A673 (cell line): ENCODE measurements around the gene TBX21. TPM values are rescaled to one million over a fixed set of nuclear protein-coding genes. Genes with fewer than 3 reads are reported as not detected.
A peak's percentile ranks its signal among the peaks of the same experiment; 100 is the strongest.

ENCODE experiments used
- Bru-seq: library from RNA; stranded (reverse); fragments of 400-500 nt; gene quantifications from one replicate; lab custom pipeline; 2021; lab: Mats Ljungman, UMichigan
- BruChase-seq, 2 experiments: library from RNA; stranded (reverse); fragments of 400-500 nt; gene quantifications; one replicate each; lab custom pipeline; 2021; lab: Mats Ljungman, UMichigan
- BruUV-seq: library from RNA; stranded (reverse); fragments of 400-500 nt; replicated peaks from 2 replicates; lab custom pipeline; 2021; lab: Mats Ljungman, UMichigan
- CTCF ChIA-PET: fragments of 300-600 bp; sonication (Branson Sonifier 250); formaldehyde crosslinking; loops from one replicate; lab custom pipeline; 2022; ENCODE audit warnings: antibody characterized with exemption; lab: Charles Lee
- POLR2A ChIA-PET: fragments of 300-600 bp; sonication (Branson Sonifier 250); formaldehyde crosslinking; loops from one replicate; lab custom pipeline; 2022; ENCODE audit warnings: antibody characterized with exemption; ENCODE audit not compliant: low non-redundant PET; lab: Charles Lee
- DNase-seq: peaks from one replicate; pipeline ENCODE4 v3.0.0-alpha.2; 2015; ENCODE audit warnings: low spot score
- H3K27ac ChIP-seq: fragments of 200-600 bp; sonication (generic); 2 replicates; pipeline ENCODE4 v1.5.1; 2016; ENCODE audit warnings: mixed run types, low read depth, mild to moderate bottlenecking, mixed read lengths, antibody characterized with exemption, low read length; ENCODE audit not compliant: poor library complexity, severe bottlenecking
- H3K27me3 ChIP-seq: fragments of 200-600 bp; sonication (generic); replicated peaks from 2 replicates; pipeline ENCODE4 v1.6.1; 2017; ENCODE audit warnings: mixed run types, low read depth, mild to moderate bottlenecking, mixed read lengths, antibody characterized with exemption, low read length; ENCODE audit not compliant: insufficient read depth, poor library complexity
- H3K36me3 ChIP-seq: fragments of 200-600 bp; sonication (generic); 2 replicates; pipeline ENCODE4 v1.6.1; 2016; ENCODE audit warnings: mixed run types, mild to moderate bottlenecking, mixed read lengths, antibody characterized with exemption, low read length; ENCODE audit not compliant: insufficient read depth, poor library complexity, severe bottlenecking
- H3K4me1 ChIP-seq: fragments of 200-600 bp; sonication (generic); 2 replicates; pipeline ENCODE4 v1.6.1; 2017; ENCODE audit warnings: mixed run types, mild to moderate bottlenecking, mixed read lengths, antibody characterized with exemption, low read length; ENCODE audit not compliant: insufficient read depth, poor library complexity, severe bottlenecking
- H3K4me3 ChIP-seq: fragments of 200-600 bp; sonication (generic); 2 replicates; pipeline ENCODE4 v1.5.1; 2016; ENCODE audit warnings: low read depth, mixed run types, mild to moderate bottlenecking, mixed read lengths, low read length; ENCODE audit not compliant: poor library complexity, severe bottlenecking
- H3K9me3 ChIP-seq: fragments of 200-600 bp; sonication (generic); 2 replicates; pipeline ENCODE4 v1.6.1; 2016; ENCODE audit warnings: mixed run types, low read depth, mild to moderate bottlenecking, mixed read lengths, antibody characterized with exemption, low read length; ENCODE audit not compliant: poor library complexity, severe bottlenecking
- CTCF ChIP-seq: fragments of 300-800, 200-600 bp; sonication (generic); conservative IDR thresholded peaks from 2 replicates; pipeline ENCODE4 v1.5.1; 2017; ENCODE audit warnings: low read depth, mild to moderate bottlenecking, antibody characterized with exemption, low read length, moderate library complexity, mixed read lengths
- EZH2 ChIP-seq: fragments of 200-600 bp; sonication (generic); IDR thresholded peaks from 2 replicates; pipeline ENCODE4 v1.6.1; 2017; ENCODE audit warnings: borderline replicate concordance, low read depth, mild to moderate bottlenecking, mixed read lengths, antibody characterized with exemption, low read length; ENCODE audit not compliant: poor library complexity, severe bottlenecking
- intact Hi-C: fragments of 100-400 bp; cut with micrococcal nuclease; formaldehyde crosslinking; loops from one replicate; pipeline ENCODE4 v1.10.0; 2022; ENCODE audit not compliant: unreplicated experiment
- long read RNA-seq: library from polyadenylated mRNA; stranded (forward); transcript quantifications from one replicate; pipeline ENCODE4 v2.0.0, GENCODE V29; 2022
- total RNA-seq: library from RNA; stranded (reverse); gene quantifications from 2 replicates; pipeline ENCODE4 v1.2.3, GENCODE V29; 2021

The TBX21 gene, protein sequence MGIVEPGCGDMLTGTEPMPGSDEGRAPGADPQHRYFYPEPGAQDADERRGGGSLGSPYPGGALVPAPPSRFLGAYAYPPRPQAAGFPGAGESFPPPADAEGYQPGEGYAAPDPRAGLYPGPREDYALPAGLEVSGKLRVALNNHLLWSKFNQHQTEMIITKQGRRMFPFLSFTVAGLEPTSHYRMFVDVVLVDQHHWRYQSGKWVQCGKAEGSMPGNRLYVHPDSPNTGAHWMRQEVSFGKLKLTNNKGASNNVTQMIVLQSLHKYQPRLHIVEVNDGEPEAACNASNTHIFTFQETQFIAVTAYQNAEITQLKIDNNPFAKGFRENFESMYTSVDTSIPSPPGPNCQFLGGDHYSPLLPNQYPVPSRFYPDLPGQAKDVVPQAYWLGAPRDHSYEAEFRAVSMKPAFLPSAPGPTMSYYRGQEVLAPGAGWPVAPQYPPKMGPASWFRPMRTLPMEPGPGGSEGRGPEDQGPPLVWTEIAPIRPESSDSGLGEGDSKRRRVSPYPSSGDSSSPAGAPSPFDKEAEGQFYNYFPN
- not detected in 2 replicates for total RNA-seq
- Bru-seq, nascent RNA, result percentile 7 among the genes with signal in this experiment
- BruChase-seq, experiment 1, labeled RNA remaining after a 2-hour chase, result percentile 10 among the genes with signal in this experiment
- BruChase-seq, experiment 2, labeled RNA remaining after a 6-hour chase, result not detected
- long read RNA-seq, partial matches to known transcripts, result 1 of 1 reads
- long read RNA-seq, other reads (novel, unspliced or antisense), result 0 of 1 reads

GRCh38 chr17:47733047-47733673 lies at the start of gene TBX21:
TSS of gene TBX21 (plus strand) at chr17:47733236. CDS start at chr17:47733455, 219 bp downstream.
- POLR2A ChIA-PET, result no interaction called here
- Histone ChIP-seq H3K4me1 (no peaks in the 10 kb centered on the region), H3K27me3 (peaks cover 7% of the 10 kb centered on the region), H3K9me3 (no peaks in the 10 kb centered on the region), H3K4me3 (peak within 1 kb of the TSS; percentile 33), H3K36me3 (no peaks in the 10 kb centered on the region), H3K27ac (no peak within 1 kb of the TSS)
- intact Hi-C loops, result no loop called here
- peak; percentile 40 for TF ChIP-seq CTCF
- no peak for TF ChIP-seq EZH2
- no TSS peak for BruUV-seq
- DNase-seq, result peak; percentile 87
- CTCF ChIA-PET, result interaction anchor here (0.6 to 1.2 kb wide), 4 partner anchors 8 to 156 kb away, joined by 3 read pairs; no protein-coding TSS in a partner anchor

GRCh38 chr17:47684025-47684424 lies 49.0 kb upstream of the TBX21 start:
- Histone ChIP-seq H3K27me3 (no peaks in the 10 kb centered on the region), H3K4me3 (no peak overlapping the region), H3K27ac (no peak overlapping the region), H3K9me3 (no peaks in the 10 kb centered on the region), H3K36me3 (peaks cover 43% of the 10 kb centered on the region), H3K4me1 (no peaks in the 10 kb centered on the region)
- DNase-seq, result no peak
- intact Hi-C loops, result no loop called here
- BruUV-seq, result no TSS peak
- ChIA-PET CTCF (no interaction called here), POLR2A (interaction anchor here (0.6 kb wide), 1 partner anchor 18 kb away, joined by 4 read pairs; no protein-coding TSS in a partner anchor)
- TF ChIP-seq CTCF, result no peak
- no peak for TF ChIP-seq EZH2

DNA sequence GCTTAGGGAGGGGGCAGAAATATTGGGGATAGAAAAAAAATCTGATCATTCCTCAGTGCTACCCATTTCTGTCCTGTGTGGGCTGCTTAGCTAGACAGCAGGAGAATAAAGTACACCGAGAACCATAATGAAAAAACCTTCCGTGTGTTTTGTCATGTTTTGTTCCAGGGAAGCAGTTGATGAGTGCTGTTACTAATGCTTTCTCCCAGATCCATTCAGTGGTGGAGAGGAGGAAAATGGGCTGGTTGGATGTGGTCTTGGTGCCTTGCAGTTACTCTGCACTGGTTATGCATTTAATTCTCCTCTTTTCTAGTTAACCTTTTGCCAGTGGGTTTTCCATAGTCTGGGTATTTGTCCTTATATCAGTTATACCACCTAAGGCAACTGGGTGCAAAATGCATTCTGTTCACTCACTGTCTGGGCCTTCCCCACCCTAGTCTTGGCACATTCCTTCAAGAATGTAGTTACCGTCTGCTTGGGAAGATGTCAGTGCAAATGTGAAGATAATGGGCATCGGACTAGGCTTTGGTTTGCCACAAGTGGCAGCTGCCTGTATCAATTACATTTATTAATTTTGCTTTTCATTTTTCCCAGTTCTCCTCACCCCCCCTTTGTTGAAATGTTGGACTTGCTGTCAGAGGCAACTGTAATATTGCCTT lies 48.4 kb upstream of the TBX21 start:
- peaks cover 37% of the 10 kb centered on the region for H3K36me3 ChIP-seq
- BruUV-seq, result no TSS peak
- POLR2A ChIA-PET, result no interaction called here

More for the DNA sequence above, 48.4 kb upstream of the TBX21 start:
- Histone ChIP-seq H3K4me1 (no peaks in the 10 kb centered on the region), H3K9me3 (no peaks in the 10 kb centered on the region), H3K27ac (no peak overlapping the region), H3K27me3 (no peaks in the 10 kb centered on the region), H3K4me3 (no peak overlapping the region)
- DNase-seq, result no peak
- TF ChIP-seq EZH2 (no peak), CTCF (no peak)
- intact Hi-C loops, result no loop called here
- CTCF ChIA-PET, result no interaction called here
